Type B pancreatic cell (in vitro differentiated cells): Measurements from ENCODE around the gene GPR22. TPM values are rescaled to one million over a fixed set of nuclear protein-coding genes. Genes with fewer than 3 reads are reported as not detected.
A peak's percentile ranks its signal among the peaks of the same experiment; 100 is the strongest.

ENCODE experiments used
- DNase-seq: peaks from one replicate; pipeline ENCODE4 v3.0.0; 2021; ENCODE audit warnings: mixed read lengths; ENCODE audit not compliant: unreplicated experiment; ENCODE audit errors: extremely low spot score
- H3K27ac Mint-ChIP-seq: 2 replicates; pipeline ENCODE4 v1.8.0; 2021; ENCODE audit warnings: mild to moderate bottlenecking, mixed read lengths
- H3K27me3 Mint-ChIP-seq: 2 replicates; pipeline ENCODE4 v1.8.0; 2021; ENCODE audit warnings: mixed read lengths
- H3K36me3 Mint-ChIP-seq: 2 replicates; pipeline ENCODE4 v1.8.0; 2021; ENCODE audit warnings: mixed read lengths
- H3K4me1 Mint-ChIP-seq: one replicate; pipeline ENCODE4 v1.8.0; 2021; ENCODE audit warnings: mixed read lengths; ENCODE audit not compliant: unreplicated experiment
- H3K4me3 Mint-ChIP-seq: 2 replicates; pipeline ENCODE4 v1.8.0; 2021; ENCODE audit warnings: mild to moderate bottlenecking, mixed read lengths
- H3K9me3 Mint-ChIP-seq: 2 replicates; pipeline ENCODE4 v1.8.0; 2021; ENCODE audit warnings: mixed read lengths
- total RNA-seq: library from RNA; stranded (reverse); gene quantifications from 2 replicates; pipeline ENCODE4 v1.2.1, GENCODE V29; 2021; ENCODE audit warnings: low replicate concordance
- TF ChIP-seq, protein P1 (sequence below): fragments of 200-600 bp; sonication (generic); conservative IDR thresholded peaks from 2 replicates; pipeline ENCODE4 v1.5.0; 2021; ENCODE audit warnings: antibody characterized with exemption, mild to moderate bottlenecking

Gene GPR22
- total RNA-seq, 1 donor from 2014 or later, result not detected

DNA sequence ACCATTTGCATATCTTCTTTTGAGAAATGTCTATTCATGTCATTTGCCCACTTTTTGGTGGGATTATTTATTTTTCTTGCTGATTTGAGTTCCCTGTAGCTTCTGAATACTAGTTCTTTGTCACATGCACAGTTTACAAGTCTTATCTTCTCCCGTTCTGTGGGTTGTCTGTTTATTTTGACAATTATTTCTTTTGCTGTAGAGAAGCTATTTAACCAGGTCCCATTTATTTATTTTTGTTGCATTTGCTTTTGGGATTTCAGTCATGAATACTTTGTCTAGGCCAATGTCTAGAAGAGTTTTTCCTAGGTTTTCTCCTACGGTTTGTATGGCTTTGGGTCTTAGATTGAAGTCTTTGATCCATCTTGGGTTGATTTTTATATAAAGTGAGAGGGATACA, 32.9 kb downstream of the GPR22 start:
- H3K27ac Mint-ChIP-seq, result no peak overlapping the region
- TF ChIP-seq, protein P1, sequence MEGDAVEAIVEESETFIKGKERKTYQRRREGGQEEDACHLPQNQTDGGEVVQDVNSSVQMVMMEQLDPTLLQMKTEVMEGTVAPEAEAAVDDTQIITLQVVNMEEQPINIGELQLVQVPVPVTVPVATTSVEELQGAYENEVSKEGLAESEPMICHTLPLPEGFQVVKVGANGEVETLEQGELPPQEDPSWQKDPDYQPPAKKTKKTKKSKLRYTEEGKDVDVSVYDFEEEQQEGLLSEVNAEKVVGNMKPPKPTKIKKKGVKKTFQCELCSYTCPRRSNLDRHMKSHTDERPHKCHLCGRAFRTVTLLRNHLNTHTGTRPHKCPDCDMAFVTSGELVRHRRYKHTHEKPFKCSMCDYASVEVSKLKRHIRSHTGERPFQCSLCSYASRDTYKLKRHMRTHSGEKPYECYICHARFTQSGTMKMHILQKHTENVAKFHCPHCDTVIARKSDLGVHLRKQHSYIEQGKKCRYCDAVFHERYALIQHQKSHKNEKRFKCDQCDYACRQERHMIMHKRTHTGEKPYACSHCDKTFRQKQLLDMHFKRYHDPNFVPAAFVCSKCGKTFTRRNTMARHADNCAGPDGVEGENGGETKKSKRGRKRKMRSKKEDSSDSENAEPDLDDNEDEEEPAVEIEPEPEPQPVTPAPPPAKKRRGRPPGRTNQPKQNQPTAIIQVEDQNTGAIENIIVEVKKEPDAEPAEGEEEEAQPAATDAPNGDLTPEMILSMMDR, result no peak
- H3K27me3 Mint-ChIP-seq, result no peaks in the 10 kb centered on the region
- H3K4me3 Mint-ChIP-seq, result no peak overlapping the region
- H3K36me3 Mint-ChIP-seq, result peaks cover 17% of the 10 kb centered on the region
- DNase-seq, result no peak
- peaks cover 3% of the 10 kb centered on the region for H3K9me3 Mint-ChIP-seq
- H3K4me1 Mint-ChIP-seq, result no peaks in the 10 kb centered on the region

DNA sequence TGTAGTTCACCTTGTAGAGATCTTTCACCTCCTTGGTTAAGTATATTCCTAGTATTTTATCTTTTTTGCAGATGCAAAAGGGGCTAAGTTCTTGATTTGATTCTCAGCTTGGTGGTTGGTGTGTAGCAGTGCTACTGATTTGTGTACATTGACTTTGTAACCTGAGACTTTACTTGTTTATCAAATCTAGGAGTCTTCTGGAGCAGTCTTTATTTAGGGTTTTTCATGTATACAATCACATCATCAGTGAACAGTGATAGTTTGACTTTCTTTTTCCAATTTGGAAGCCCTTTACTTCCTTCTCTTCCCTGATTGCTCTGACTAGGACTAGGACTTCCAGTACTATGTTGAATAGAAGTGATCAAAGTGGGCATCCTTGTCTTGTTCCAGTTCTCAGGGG, 33.8 kb downstream of the GPR22 start:
- Mint-ChIP-seq H3K27ac (no peak overlapping the region), H3K27me3 (no peaks in the 10 kb centered on the region), H3K36me3 (peaks cover 15% of the 10 kb centered on the region), H3K4me1 (no peaks in the 10 kb centered on the region), H3K4me3 (no peak overlapping the region), H3K9me3 (peaks cover 7% of the 10 kb centered on the region)
- no peak for DNase-seq
- TF ChIP-seq, protein P1, result no peak

DNA sequence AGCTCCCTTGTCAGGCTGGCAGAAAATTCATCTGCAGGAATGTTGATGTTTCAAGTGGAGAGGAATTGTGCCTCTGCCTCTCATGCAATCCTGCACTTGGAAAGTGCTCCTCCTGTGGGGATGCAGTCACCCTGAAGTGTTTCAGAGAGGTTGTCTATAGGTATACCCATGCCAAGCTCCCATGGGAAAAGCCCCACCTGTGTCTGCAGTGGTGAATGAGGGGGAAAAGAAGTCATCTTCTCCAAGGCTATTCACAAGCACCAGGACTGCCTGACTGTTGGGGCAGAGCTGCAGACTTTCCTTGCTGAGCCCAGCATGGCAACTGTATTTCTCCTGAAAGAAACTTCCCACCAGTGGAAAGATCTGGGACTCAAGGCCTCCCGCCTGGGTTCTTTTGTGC, 35.5 kb downstream of the GPR22 start:
- H3K27me3 Mint-ChIP-seq, result no peaks in the 10 kb centered on the region
- no peak overlapping the region for H3K4me3 Mint-ChIP-seq
- H3K27ac Mint-ChIP-seq, result no peak overlapping the region
- peaks cover 12% of the 10 kb centered on the region for H3K9me3 Mint-ChIP-seq
- H3K4me1 Mint-ChIP-seq, result no peaks in the 10 kb centered on the region
- TF ChIP-seq, protein P1, result no peak
- DNase-seq, result no peak
- peaks cover 16% of the 10 kb centered on the region for H3K36me3 Mint-ChIP-seq

DNA sequence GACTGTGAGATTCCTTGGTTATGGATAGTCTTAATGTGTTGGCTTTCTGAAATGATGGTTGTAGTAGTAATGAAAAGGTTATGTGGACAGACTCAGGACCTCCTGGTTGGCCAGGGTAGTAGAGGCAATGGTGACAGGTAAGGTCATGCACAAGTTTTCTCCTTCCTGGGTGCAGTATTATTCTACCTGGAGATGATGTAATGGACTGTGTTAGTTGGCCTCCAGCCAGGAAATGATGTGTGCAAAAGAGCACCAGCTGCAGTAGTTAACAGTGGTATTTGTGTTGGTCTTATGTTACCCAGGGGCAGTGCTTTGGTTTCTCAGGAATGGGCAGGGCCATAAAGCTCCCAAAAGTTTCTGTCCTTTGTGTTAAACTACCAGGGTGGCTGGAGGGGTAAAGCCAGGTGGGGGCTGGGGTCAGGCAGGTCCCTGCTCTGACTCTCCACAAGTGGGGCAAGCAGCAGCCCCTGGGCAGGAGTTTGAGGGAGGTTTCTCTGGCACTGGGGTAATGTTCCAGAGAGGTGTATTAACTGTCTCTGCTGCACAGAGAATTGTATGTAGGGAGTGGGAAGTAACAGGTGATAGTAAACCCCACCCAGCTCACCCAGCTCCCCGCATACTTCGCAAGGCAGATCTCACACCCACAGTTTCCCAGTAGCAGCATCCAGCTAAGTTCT, 36.3 kb downstream of the GPR22 start:
- peak overlapping the region; percentile 85 for H3K27ac Mint-ChIP-seq
- H3K4me1 Mint-ChIP-seq, result no peaks in the 10 kb centered on the region
- H3K27me3 Mint-ChIP-seq, result no peaks in the 10 kb centered on the region
- H3K9me3 Mint-ChIP-seq, result peaks cover 12% of the 10 kb centered on the region
- DNase-seq, result no peak
- TF ChIP-seq, protein P1, result no peak
- no peak overlapping the region for H3K4me3 Mint-ChIP-seq
- H3K36me3 Mint-ChIP-seq, result peaks cover 19% of the 10 kb centered on the region

DNA sequence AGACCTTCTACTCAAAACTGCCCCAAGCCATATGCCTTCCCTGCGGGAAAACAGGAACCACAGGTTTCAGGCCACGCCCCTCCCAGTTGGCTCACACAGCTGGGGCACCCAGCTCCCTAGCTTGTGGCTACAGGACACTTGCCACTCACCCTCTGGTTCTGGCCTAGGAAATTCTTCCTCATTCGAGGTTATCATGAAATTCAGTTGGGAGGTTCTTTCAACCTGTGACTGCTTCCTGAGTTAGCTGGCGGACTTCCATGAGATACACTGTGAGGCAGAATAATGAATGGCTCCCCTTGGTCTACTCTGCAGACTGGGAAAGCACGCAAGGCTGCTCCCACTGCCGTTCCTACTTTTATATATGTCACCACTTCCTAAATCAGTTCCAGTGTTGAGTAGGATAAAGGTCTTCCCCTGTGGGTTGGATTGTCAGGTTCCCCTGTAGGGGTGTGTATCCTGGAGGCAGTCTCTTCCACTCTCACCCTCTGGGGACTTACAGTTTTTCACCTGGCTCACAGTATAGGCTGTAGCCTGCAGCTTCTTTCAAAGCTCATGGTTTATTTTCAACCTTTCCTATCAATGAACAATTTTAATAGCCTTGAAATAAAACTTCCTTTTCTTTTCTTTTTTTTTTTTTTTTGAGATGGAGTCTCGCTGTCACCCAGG, 37.0 kb downstream of the GPR22 start:
- Mint-ChIP-seq H3K27ac (peak overlapping the region; percentile 85), H3K9me3 (peaks cover 12% of the 10 kb centered on the region), H3K4me3 (peak overlapping the region; percentile 28), H3K4me1 (no peaks in the 10 kb centered on the region), H3K27me3 (no peaks in the 10 kb centered on the region), H3K36me3 (peaks cover 19% of the 10 kb centered on the region)
- DNase-seq, result no peak
- TF ChIP-seq, protein P1, result no peak

Other genes starting within 250 kb of the GPR22 start
- 35.7 and 37.2 TPM in 2 replicates for gene COG5, start 93.9 kb downstream of the GPR22 start, total RNA-seq
- 10.1 and 12.4 TPM in 2 replicates for gene DUS4L, start 93.9 kb downstream of the GPR22 start, total RNA-seq
- gene BCAP29, start 110.2 kb downstream of the GPR22 start, total RNA-seq, result 23.0 and 33.9 TPM in 2 replicates
- gene SLC26A4, start 190.8 kb downstream of the GPR22 start, total RNA-seq, result not detected in 2 replicates